ENCODE measurements around the gene NGB.

Gene NGB

GRCh38 chr14:77224212-77224611, 46.8 kb downstream of the NGB start:
- TF ChIP-seq POLR2AphosphoS5 (IDR thresholded peaks at IDR 0.05; ENCODE audit: low read depth, low read length): no peak
- no peak for TF ChIP-seq POLR2A (IDR thresholded peaks at IDR 0.05; ENCODE audit: low read depth, low read length)
- TF ChIP-seq TAF1 (IDR thresholded peaks at IDR 0.05; ENCODE audit: borderline replicate concordance, low read depth, low read length): no peak
- FAIRE-seq (no peak), DNase-seq (ENCODE audit: insufficient read length) (no peak)

GRCh38 chr14:77222546-77223225, 48.3 kb downstream of the NGB start:
- FAIRE-seq: no peak
- TF ChIP-seq POLR2A (IDR thresholded peaks at IDR 0.05; ENCODE audit: low read depth, low read length) (no peak), TAF1 (IDR thresholded peaks at IDR 0.05; ENCODE audit: borderline replicate concordance, low read depth, low read length) (no peak), POLR2AphosphoS5 (IDR thresholded peaks at IDR 0.05; ENCODE audit: low read depth, low read length) (no peak)
- DNase-seq (ENCODE audit: insufficient read length): no peak

GRCh38 chr14:77221241-77221871, 49.6 kb downstream of the NGB start:
- TF ChIP-seq POLR2AphosphoS5 (IDR thresholded peaks at IDR 0.05; ENCODE audit: low read depth, low read length): no peak
- TF ChIP-seq TAF1 (IDR thresholded peaks at IDR 0.05; ENCODE audit: borderline replicate concordance, low read depth, low read length): no peak
- no peak for TF ChIP-seq POLR2A (IDR thresholded peaks at IDR 0.05; ENCODE audit: low read depth, low read length)
- FAIRE-seq (no peak), DNase-seq (ENCODE audit: insufficient read length) (no peak)

- no peak for TF ChIP-seq POLR2A (IDR thresholded peaks at IDR 0.05; ENCODE audit: low read depth, low read length)
- TF ChIP-seq TAF1 (IDR thresholded peaks at IDR 0.05; ENCODE audit: borderline replicate concordance, low read depth, low read length): no peak
- no peak for TF ChIP-seq POLR2AphosphoS5 (IDR thresholded peaks at IDR 0.05; ENCODE audit: low read depth, low read length)
- DNase-seq (ENCODE audit: insufficient read length): no peak
- no peak for FAIRE-seq
Observed at GRCh38 chr14:77220246-77221017, 50.6 kb downstream of the NGB start.

- DNase-seq (ENCODE audit: insufficient read length) (no peak), FAIRE-seq (no peak)
- TF ChIP-seq TAF1 (IDR thresholded peaks at IDR 0.05; ENCODE audit: borderline replicate concordance, low read depth, low read length): no peak
- TF ChIP-seq POLR2AphosphoS5 (IDR thresholded peaks at IDR 0.05; ENCODE audit: low read depth, low read length): no peak
- no peak for TF ChIP-seq POLR2A (IDR thresholded peaks at IDR 0.05; ENCODE audit: low read depth, low read length)
Observed at GRCh38 chr14:77219591-77219990, 51.4 kb downstream of the NGB start.

GRCh38 chr14:77217551-77217950, 53.5 kb downstream of the NGB start:
- DNase-seq (ENCODE audit: insufficient read length) (no peak), FAIRE-seq (no peak)
- TF ChIP-seq POLR2A (IDR thresholded peaks at IDR 0.05; ENCODE audit: low read depth, low read length): no peak
- TF ChIP-seq POLR2AphosphoS5 (IDR thresholded peaks at IDR 0.05; ENCODE audit: low read depth, low read length): no peak
- no peak for TF ChIP-seq TAF1 (IDR thresholded peaks at IDR 0.05; ENCODE audit: borderline replicate concordance, low read depth, low read length)

All from GM12892 (cell line).